ENCODE results near the gene VASP. TPM values are rescaled to one million over a fixed set of nuclear protein-coding genes. Genes with fewer than 3 reads are reported as not detected.
A peak's percentile ranks its signal among the peaks of the same experiment; 100 is the strongest.

Gene VASP
- total and polyA plus RNA-seq, 2 donors (not counting 3 experiments of a cell fraction or from before 2014, with no cell fraction given), result 94.3 to 154 TPM

DNA sequence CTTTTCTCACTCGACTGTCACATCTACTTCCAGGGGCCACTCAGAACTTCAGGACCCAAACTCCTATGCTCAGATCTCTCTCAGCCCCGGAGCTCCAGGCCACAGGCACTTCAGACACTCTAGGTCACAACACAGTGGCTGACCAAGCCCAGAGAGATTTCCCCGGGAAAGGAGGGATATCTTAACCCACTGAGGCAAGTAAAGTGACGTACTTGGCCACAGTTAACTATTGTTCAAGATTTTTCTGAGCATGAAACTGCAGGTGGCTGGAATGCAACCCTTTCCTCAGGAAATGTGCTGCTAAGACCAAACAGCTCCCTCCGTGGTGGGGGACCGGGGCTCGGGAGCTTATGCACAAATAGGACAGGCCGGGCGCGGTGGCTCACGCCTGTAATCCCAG lies 53.4 kb downstream of the VASP start:
- Histone ChIP-seq H3K27me3 (ENCODE audit: control insufficient read depth in 2 of 2, insufficient read depth in 2 of 2, low read length in 2 of 2) (no peaks in the 10 kb centered on the region), H3K4me1 (ENCODE audit: control insufficient read depth, extremely low read depth, insufficient read depth, low read length) (no peaks in the 10 kb centered on the region), H4K20me1 (replicated peaks; ENCODE audit: control insufficient read depth, extremely low read depth, insufficient read depth, low read length) (no peaks in the 10 kb centered on the region), H3K9me1 (replicated peaks; ENCODE audit: control insufficient read depth, extremely low read depth, insufficient read depth, low read length) (no peaks in the 10 kb centered on the region), H3K27ac (ENCODE audit: insufficient read depth, low read depth, low read length) (no peak overlapping the region), H3K36me3 (ENCODE audit: control insufficient read depth in 2 of 2, extremely low read depth in 1 of 2, insufficient read depth in 2 of 2, low read length in 2 of 2) (no peaks in the 10 kb centered on the region), H3K79me2 (ENCODE audit: control insufficient read depth, insufficient read depth, low read length) (no peaks in the 10 kb centered on the region), H3K4me3 (replicated peaks in 1 of 3; ENCODE audit: insufficient read depth in 1 of 3, low read depth in 1 of 3, low read length in 3 of 3) (no peak overlapping the region), H3K4me2 (ENCODE audit: insufficient read depth, low read length) (no peak overlapping the region), H3K9me3 (replicated peaks; ENCODE audit: control insufficient read depth, insufficient read depth, low read length) (no peaks in the 10 kb centered on the region), H3K9ac (replicated peaks; ENCODE audit: extremely low read depth, insufficient read depth, low read length) (no peak overlapping the region), H2AFZ (ENCODE audit: low read depth, low read length) (no peak overlapping the region)
- no TSS peak for BruUV-seq (replicated peaks)
- peak; percentile 78 for DNase-seq (ENCODE audit: low read depth, low spot score)
- intact Hi-C loops (cut with micrococcal nuclease) (no loop called here), dilution Hi-C loops (cut with MboI; ENCODE audit: extremely low pct_ligation_motif_present, low sequenced_read_pairs) (no loop called here)
- peak; percentile 61 for FAIRE-seq
- POLR2A ChIA-PET, result no interaction called here
- no peak for TF ChIP-seq POLR2A (IDR thresholded peaks at IDR 0.05; ENCODE audit: low read depth, low read length)
- TF ChIP-seq, protein P1, sequence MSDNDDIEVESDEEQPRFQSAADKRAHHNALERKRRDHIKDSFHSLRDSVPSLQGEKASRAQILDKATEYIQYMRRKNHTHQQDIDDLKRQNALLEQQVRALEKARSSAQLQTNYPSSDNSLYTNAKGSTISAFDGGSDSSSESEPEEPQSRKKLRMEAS (IDR thresholded peaks at IDR 0.05; ENCODE audit: insufficient read depth, insufficient read length), result no peak
- no peak for TF ChIP-seq EZH2 (IDR thresholded peaks at IDR 0.05; ENCODE audit: borderline replicate concordance, low read depth, low read length, severe bottlenecking)
- no peak for TF ChIP-seq MYC (IDR thresholded peaks at IDR 0.05; ENCODE audit: low read depth, low read length)
- TF ChIP-seq JUN (IDR thresholded peaks at IDR 0.05; ENCODE audit: borderline replicate concordance, insufficient read depth, insufficient read length, low read depth), result no peak
- TF ChIP-seq POLR2AphosphoS5 (IDR thresholded peaks at IDR 0.05; ENCODE audit: insufficient read depth, low read depth, low read length), result no peak
- no peak for TF ChIP-seq GATA2 (IDR thresholded peaks at IDR 0.05; ENCODE audit: insufficient read depth, insufficient read length, low read depth, low read length)
- TF ChIP-seq, protein P2, sequence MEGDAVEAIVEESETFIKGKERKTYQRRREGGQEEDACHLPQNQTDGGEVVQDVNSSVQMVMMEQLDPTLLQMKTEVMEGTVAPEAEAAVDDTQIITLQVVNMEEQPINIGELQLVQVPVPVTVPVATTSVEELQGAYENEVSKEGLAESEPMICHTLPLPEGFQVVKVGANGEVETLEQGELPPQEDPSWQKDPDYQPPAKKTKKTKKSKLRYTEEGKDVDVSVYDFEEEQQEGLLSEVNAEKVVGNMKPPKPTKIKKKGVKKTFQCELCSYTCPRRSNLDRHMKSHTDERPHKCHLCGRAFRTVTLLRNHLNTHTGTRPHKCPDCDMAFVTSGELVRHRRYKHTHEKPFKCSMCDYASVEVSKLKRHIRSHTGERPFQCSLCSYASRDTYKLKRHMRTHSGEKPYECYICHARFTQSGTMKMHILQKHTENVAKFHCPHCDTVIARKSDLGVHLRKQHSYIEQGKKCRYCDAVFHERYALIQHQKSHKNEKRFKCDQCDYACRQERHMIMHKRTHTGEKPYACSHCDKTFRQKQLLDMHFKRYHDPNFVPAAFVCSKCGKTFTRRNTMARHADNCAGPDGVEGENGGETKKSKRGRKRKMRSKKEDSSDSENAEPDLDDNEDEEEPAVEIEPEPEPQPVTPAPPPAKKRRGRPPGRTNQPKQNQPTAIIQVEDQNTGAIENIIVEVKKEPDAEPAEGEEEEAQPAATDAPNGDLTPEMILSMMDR (IDR thresholded peaks at IDR 0.05; ENCODE audit: extremely low read depth in 1 of 2, insufficient read depth in 1 of 2, low read depth in 1 of 2, low read length in 2 of 2), result no peak
- TF ChIP-seq FOS (IDR thresholded peaks at IDR 0.05; ENCODE audit: borderline replicate concordance, insufficient read depth, low read length), result no peak
- CTCF ChIA-PET, result interaction anchor here (1.0 to 2.0 kb wide), 2 partner anchors 81 to 82 kb away, joined by 3 to 9 read pairs; no protein-coding TSS in a partner anchor
